Glomerular visceral epithelial cell (primary cell): ENCODE data around the gene FCER1G.

ENCODE experiments used
- DNase-seq: peaks from one replicate; pipeline ENCODE4 v3.0.0-alpha.2; 2016; ENCODE audit errors: extremely low spot score

FCER1G gene

GRCh38 chr1:161266202-161266601 lies 51.1 kb downstream of the FCER1G start:
- peak; percentile 63 for DNase-seq

- no peak for DNase-seq
Observed at GRCh38 chr1:161266836-161267235, 51.7 kb downstream of the FCER1G start.

GRCh38 chr1:161267321-161267720 lies 52.2 kb downstream of the FCER1G start:
- no peak for DNase-seq
